ENCODE data around the gene IL36G. TPM values are rescaled to one million over a fixed set of nuclear protein-coding genes. Genes with fewer than 3 reads are reported as not detected.

The IL36G gene
- total and polyA plus RNA-seq, 4 donors: 0.12 to 0.26 (median 0.14) TPM; not detected in 1

DNA sequence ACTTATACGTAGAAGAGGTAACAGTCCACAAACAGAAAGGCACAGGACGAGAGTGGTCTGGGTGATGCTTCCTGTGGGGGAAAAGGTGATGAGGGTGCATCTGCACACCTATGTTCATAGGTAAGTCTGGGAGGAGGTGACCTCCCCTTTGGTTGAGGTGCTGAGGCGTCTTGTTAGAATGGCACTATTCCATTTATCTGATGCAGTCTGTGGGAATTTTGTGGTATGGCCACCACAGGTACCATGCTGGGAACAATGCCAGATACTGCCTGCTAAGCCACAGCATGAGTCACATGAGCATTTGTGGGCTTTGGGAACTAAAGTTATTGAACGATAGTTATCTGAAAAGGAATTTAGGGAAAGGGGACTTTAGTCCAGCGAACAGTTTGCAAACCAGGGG lies 38.9 kb upstream of the IL36G start:
- H3K4me1 ChIP-seq (ENCODE audit: control insufficient read depth in 5 of 5, insufficient read depth in 5 of 5, low read length in 5 of 5): peaks cover 0 to 4% (median 0%) of the 10 kb centered on the region in 5 donors
- TF ChIP-seq, protein P1, sequence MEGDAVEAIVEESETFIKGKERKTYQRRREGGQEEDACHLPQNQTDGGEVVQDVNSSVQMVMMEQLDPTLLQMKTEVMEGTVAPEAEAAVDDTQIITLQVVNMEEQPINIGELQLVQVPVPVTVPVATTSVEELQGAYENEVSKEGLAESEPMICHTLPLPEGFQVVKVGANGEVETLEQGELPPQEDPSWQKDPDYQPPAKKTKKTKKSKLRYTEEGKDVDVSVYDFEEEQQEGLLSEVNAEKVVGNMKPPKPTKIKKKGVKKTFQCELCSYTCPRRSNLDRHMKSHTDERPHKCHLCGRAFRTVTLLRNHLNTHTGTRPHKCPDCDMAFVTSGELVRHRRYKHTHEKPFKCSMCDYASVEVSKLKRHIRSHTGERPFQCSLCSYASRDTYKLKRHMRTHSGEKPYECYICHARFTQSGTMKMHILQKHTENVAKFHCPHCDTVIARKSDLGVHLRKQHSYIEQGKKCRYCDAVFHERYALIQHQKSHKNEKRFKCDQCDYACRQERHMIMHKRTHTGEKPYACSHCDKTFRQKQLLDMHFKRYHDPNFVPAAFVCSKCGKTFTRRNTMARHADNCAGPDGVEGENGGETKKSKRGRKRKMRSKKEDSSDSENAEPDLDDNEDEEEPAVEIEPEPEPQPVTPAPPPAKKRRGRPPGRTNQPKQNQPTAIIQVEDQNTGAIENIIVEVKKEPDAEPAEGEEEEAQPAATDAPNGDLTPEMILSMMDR (IDR thresholded peaks at IDR 0.05; ENCODE audit: control extremely low read depth, extremely low read depth): no peak
- H3K9ac ChIP-seq (ENCODE audit: insufficient read depth in 1 of 2, low read length in 2 of 2): no peak overlapping the region
- no peak overlapping the region for H3K27ac ChIP-seq (ENCODE audit: low read depth in 1 of 2, low read length in 1 of 2)
- no peaks in the 10 kb centered on the region for H3K36me3 ChIP-seq (ENCODE audit: control insufficient read depth in 4 of 4, insufficient read depth in 4 of 4, low read length in 4 of 4)
- no peak overlapping the region for H3K4me3 ChIP-seq
- no peaks in the 10 kb centered on the region for H3K27me3 ChIP-seq (ENCODE audit: control insufficient read depth in 3 of 3, insufficient read depth in 3 of 3, low read length in 2 of 3)
- WGBS, 2 donors: 62 to 69% methylated on average over 5 of the region's 5 CpGs
- ATAC-seq (ENCODE audit: insufficient read depth, low FRiP score) (no peak), DNase-seq (no peak)
- H3K9me3 ChIP-seq (ENCODE audit: control insufficient read depth in 4 of 4, insufficient read depth in 3 of 4, low read length in 3 of 4): no peaks in the 10 kb centered on the region

DNA sequence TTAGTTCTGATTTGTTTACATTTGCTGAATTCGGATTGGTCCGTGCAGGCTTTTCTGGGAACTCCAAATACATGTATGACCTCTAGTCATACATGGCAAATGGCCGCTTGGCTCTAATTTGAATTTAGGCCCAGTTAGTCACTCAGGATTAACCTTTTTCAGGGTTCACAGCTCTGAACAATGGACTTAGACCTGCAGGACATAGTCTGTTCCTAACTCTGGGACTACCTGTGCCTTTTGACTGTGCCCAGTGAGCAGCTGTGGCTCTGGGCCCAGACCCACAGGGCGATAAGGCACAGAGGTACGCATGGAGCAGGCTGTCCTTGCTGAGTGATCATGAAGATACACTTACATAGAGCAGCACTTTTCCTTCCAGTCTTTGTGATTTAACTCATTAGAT lies 38.4 kb upstream of the IL36G start:
- ATAC-seq (ENCODE audit: insufficient read depth, low FRiP score) (no peak), DNase-seq (no peak)
- H3K27ac ChIP-seq (ENCODE audit: low read depth in 1 of 2, low read length in 1 of 2): no peak overlapping the region
- WGBS, 2 donors: 89 to 97% methylated on average over 5 of the region's 5 CpGs
- H3K27me3 ChIP-seq (ENCODE audit: control insufficient read depth in 3 of 3, insufficient read depth in 3 of 3, low read length in 2 of 3): no peaks in the 10 kb centered on the region
- no peak overlapping the region for H3K9ac ChIP-seq (ENCODE audit: insufficient read depth in 1 of 2, low read length in 2 of 2)
- H3K9me3 ChIP-seq (ENCODE audit: control insufficient read depth in 4 of 4, insufficient read depth in 3 of 4, low read length in 3 of 4): no peaks in the 10 kb centered on the region
- H3K4me3 ChIP-seq: no peak overlapping the region
- no peaks in the 10 kb centered on the region for H3K36me3 ChIP-seq (ENCODE audit: control insufficient read depth in 4 of 4, insufficient read depth in 4 of 4, low read length in 4 of 4)
- TF ChIP-seq, protein P1 (IDR thresholded peaks at IDR 0.05; ENCODE audit: control extremely low read depth, extremely low read depth): no peak
- peaks cover 0 to 4% (median 0%) of the 10 kb centered on the region in 5 donors for H3K4me1 ChIP-seq (ENCODE audit: control insufficient read depth in 5 of 5, insufficient read depth in 5 of 5, low read length in 5 of 5)

DNA sequence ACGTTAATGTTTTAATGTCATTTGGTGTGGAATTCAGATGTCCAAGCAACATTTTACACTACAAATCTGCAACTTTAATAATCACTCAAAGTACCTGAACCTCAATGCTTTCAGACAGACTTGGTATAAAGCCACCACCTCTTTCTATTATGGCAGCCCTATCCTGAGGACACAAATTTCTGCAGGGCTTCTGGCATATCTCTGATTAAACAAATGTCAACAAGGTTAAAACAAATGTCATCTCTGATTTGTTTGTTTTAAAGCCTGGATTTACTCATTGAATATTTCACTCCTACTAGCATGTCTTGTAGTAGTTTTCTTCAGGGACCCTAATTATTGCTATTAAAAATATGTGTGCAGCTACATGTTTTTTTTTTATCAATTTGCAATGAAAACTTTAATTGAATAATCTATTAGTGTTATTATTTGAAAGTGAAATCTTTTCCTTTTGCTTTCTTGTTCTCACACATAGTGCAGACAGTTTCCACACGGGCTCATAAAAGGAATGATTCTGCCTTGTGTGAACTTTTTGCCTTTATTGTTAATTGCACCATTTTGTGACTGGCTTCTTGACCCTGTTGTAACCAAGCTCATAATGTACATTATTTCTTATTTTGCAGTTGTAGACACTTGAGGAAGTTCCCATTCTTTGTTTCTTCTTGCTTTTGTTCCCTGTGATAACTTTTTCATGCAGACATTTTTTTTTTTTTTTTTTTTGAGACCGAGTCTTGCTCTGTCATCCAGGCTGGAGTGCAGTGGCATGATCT lies 36.8 kb upstream of the IL36G start:
- Histone ChIP-seq H3K9me3 (ENCODE audit: control insufficient read depth in 4 of 4, insufficient read depth in 3 of 4, low read length in 3 of 4) (peaks cover 0 to 2% (median 0%) of the 10 kb centered on the region in 4 donors), H3K4me3 (no peak overlapping the region), H3K9ac (ENCODE audit: insufficient read depth in 1 of 2, low read length in 2 of 2) (no peak overlapping the region), H3K36me3 (ENCODE audit: control insufficient read depth in 4 of 4, insufficient read depth in 4 of 4, low read length in 4 of 4) (no peaks in the 10 kb centered on the region), H3K27me3 (ENCODE audit: control insufficient read depth in 3 of 3, insufficient read depth in 3 of 3, low read length in 2 of 3) (no peaks in the 10 kb centered on the region), H3K4me1 (ENCODE audit: control insufficient read depth in 5 of 5, insufficient read depth in 5 of 5, low read length in 5 of 5) (peaks cover 0 to 4% (median 0%) of the 10 kb centered on the region in 5 donors), H3K27ac (ENCODE audit: low read depth in 1 of 2, low read length in 1 of 2) (no peak overlapping the region)
- WGBS, 2 donors: 66 to 74% methylated on average over 3 of the region's 3 CpGs
- DNase-seq: no peak
- ATAC-seq (ENCODE audit: insufficient read depth, low FRiP score): no peak
- TF ChIP-seq, protein P1 (IDR thresholded peaks at IDR 0.05; ENCODE audit: control extremely low read depth, extremely low read depth): no peak
